GM23338 (cell line): Measurements from ENCODE around the gene MRPS5. TPM values are rescaled to one million over a fixed set of nuclear protein-coding genes. Genes with fewer than 3 reads are reported as not detected.

Experiments used
- ATAC-seq: fragments of 200-7000 bp; cut with Tn5 transposase; 3 replicates; pipeline ENCODE4 v1.9.1; 2020
- DNase-seq: peaks from one replicate; pipeline ENCODE4 v3.0.0-alpha.2; 2015; ENCODE audit warnings: low spot score
- H2AFZ ChIP-seq: fragments of 200-600 bp; sonication (generic); 2 replicates; pipeline ENCODE4 v1.8.0; 2016; ENCODE audit warnings: antibody characterized with exemption, mild to moderate bottlenecking, moderate library complexity
- H3F3A ChIP-seq: fragments of 200-600 bp; sonication (generic); replicated peaks from 2 replicates; pipeline ENCODE4 v1.8.0; 2017; ENCODE audit warnings: antibody characterized with exemption, mixed run types, low read depth
- H3K27ac ChIP-seq: fragments of 200-600 bp; sonication (generic); 2 replicates; pipeline ENCODE4 v1.6.1; 2016; ENCODE audit warnings: low read depth
- H3K27me3 ChIP-seq: fragments of 200-600 bp; sonication (generic); 2 replicates; pipeline ENCODE4 v1.8.0; 2016; ENCODE audit warnings: mild to moderate bottlenecking, mixed run types, moderate library complexity; ENCODE audit not compliant: insufficient read depth
- H3K36me3 ChIP-seq: fragments of 200-600 bp; sonication (generic); 2 replicates; pipeline ENCODE4 v1.8.0; 2016; ENCODE audit warnings: mild to moderate bottlenecking; ENCODE audit not compliant: insufficient read depth
- H3K4me1 ChIP-seq: fragments of 200-600 bp; sonication (generic); 2 replicates; pipeline ENCODE4 v1.8.0; 2016; ENCODE audit warnings: mild to moderate bottlenecking, moderate library complexity; ENCODE audit not compliant: insufficient read depth
- H3K4me2 ChIP-seq: fragments of 200-600 bp; sonication (generic); 2 replicates; pipeline ENCODE4 v1.7.1; 2017; ENCODE audit warnings: mixed run types
- H3K4me3 ChIP-seq: fragments of 200-600 bp; sonication (generic); 2 replicates; pipeline ENCODE4 v1.6.1; 2016; ENCODE audit warnings: mixed run types
- H3K79me2 ChIP-seq: fragments of 200-600 bp; sonication (generic); replicated peaks from 2 replicates; pipeline ENCODE4 v1.8.0; 2017; ENCODE audit warnings: mild to moderate bottlenecking; ENCODE audit not compliant: insufficient read depth
- H3K9me2 ChIP-seq: fragments of 200-600 bp; sonication (generic); 2 replicates; pipeline ENCODE4 v1.8.0; 2017; ENCODE audit not compliant: insufficient read depth
- H4K20me1 ChIP-seq: fragments of 200-600 bp; sonication (generic); replicated peaks from 2 replicates; pipeline ENCODE4 v1.8.0; 2017; ENCODE audit warnings: mild to moderate bottlenecking; ENCODE audit not compliant: insufficient read depth
- H3K27ac Mint-ChIP-seq: 2 replicates; pipeline ENCODE4 v1.8.0; 2020; ENCODE audit warnings: inconsistent platforms, mild to moderate bottlenecking, moderate library complexity, mixed read lengths
- H3K27me3 Mint-ChIP-seq: 3 replicates; pipeline ENCODE4 v1.8.0; 2022; ENCODE audit warnings: low read depth, mild to moderate bottlenecking, moderate library complexity, mixed read lengths, inconsistent platforms; ENCODE audit not compliant: insufficient read depth, poor library complexity
- H3K36me3 Mint-ChIP-seq: 3 replicates; pipeline ENCODE4 v1.8.0; 2021; ENCODE audit warnings: low read depth, mild to moderate bottlenecking, inconsistent platforms, moderate library complexity, mixed read lengths
- H3K4me1 Mint-ChIP-seq: 3 replicates; pipeline ENCODE4 v1.8.0; 2020; ENCODE audit warnings: mild to moderate bottlenecking, inconsistent platforms, mixed read lengths
- H3K4me3 Mint-ChIP-seq: 3 replicates; pipeline ENCODE4 v1.8.0; 2021; ENCODE audit warnings: moderate library complexity, mild to moderate bottlenecking, inconsistent platforms, mixed read lengths
- H3K9me3 Mint-ChIP-seq: 3 replicates; pipeline ENCODE4 v1.8.0; 2020; ENCODE audit warnings: moderate library complexity, mild to moderate bottlenecking, inconsistent platforms, mixed read lengths
- CREB1 ChIP-seq: fragments of 250-450 bp; sonication (Bioruptor Pico); IDR thresholded peaks from 2 replicates; pipeline ENCODE4 v1.5.0; 2020; ENCODE audit warnings: low read depth, mild to moderate bottlenecking, moderate library complexity
- EZH2 ChIP-seq: fragments of 200-600 bp; sonication (generic); IDR thresholded peaks from one replicate; pipeline ENCODE4 v1.8.0; 2017; ENCODE audit warnings: antibody characterized with exemption, mild to moderate bottlenecking, low read depth; ENCODE audit not compliant: unreplicated experiment
- EZH2phosphoT487 ChIP-seq: fragments of 200-600 bp; sonication (generic); IDR thresholded peaks from one replicate; pipeline ENCODE4 v1.8.1; 2018; ENCODE audit warnings: antibody characterized with exemption; ENCODE audit not compliant: unreplicated experiment
- JUNB ChIP-seq: IDR thresholded peaks from one replicate; pipeline ENCODE4 v1.6.1; 2016; ENCODE audit warnings: antibody characterized with exemption; ENCODE audit not compliant: unreplicated experiment
- NANOG ChIP-seq: IDR thresholded peaks from 2 replicates; pipeline ENCODE4 v1.6.1; 2016; ENCODE audit warnings: antibody characterized with exemption, borderline replicate concordance
- POLR2AphosphoS5 ChIP-seq: IDR thresholded peaks from 2 replicates; pipeline ENCODE4 v1.6.1; 2016; ENCODE audit warnings: antibody characterized with exemption, low read depth
- STAT1 ChIP-seq: IDR thresholded peaks from one replicate; pipeline ENCODE4 v1.6.1; 2016; ENCODE audit warnings: antibody characterized with exemption; ENCODE audit not compliant: unreplicated experiment
- ZNF114 ChIP-seq: fragments of 250-450 bp; sonication (Bioruptor Pico); IDR thresholded peaks from 2 replicates; pipeline ENCODE4 v1.5.0; 2020; ENCODE audit warnings: mild to moderate bottlenecking, moderate library complexity
- ZNF331 ChIP-seq: fragments of 250-450 bp; sonication (Bioruptor Pico); IDR thresholded peaks from 2 replicates; pipeline ENCODE4 v1.5.0; 2020; ENCODE audit warnings: low read depth, mild to moderate bottlenecking, moderate library complexity
- polyA plus RNA-seq: library from polyadenylated mRNA; unstranded; fragments of >200 nt; fragmentation: Nextera tagmentation; extraction: Ambion mirVana; gene quantifications from 2 replicates; pipeline ENCODE4 v1.2.1, GENCODE V29; 2016
- total RNA-seq: library from RNA; depleted of rRNA; stranded (reverse); fragments of >200 nt; shearing (Covaris generic); gene quantifications from 2 replicates; pipeline ENCODE4 v1.2.3, GENCODE V29; 2014
- TF ChIP-seq, protein P1 (sequence below), 2 experiments: fragments of 200-600 bp in 1 of 2; sonication (generic) in 1 of 2; conservative IDR thresholded peaks; 2 replicates each; pipeline versions ENCODE4 v1.5.1 to v1.6.1; 2016 to 2017; ENCODE audit warnings: antibody characterized with exemption in 2 of 2, low read depth in 2 of 2, mild to moderate bottlenecking in 2 of 2, moderate library complexity in 1 of 2
- TF ChIP-seq, protein P2 (sequence below): IDR thresholded peaks from 2 replicates; pipeline ENCODE4 v1.6.1; 2016; ENCODE audit warnings: antibody characterized with exemption
- TF ChIP-seq, protein P3 (sequence below): fragments of 250-450 bp; sonication (Bioruptor Pico); IDR thresholded peaks from 2 replicates; pipeline ENCODE4 v1.5.0; 2020; ENCODE audit warnings: mild to moderate bottlenecking, moderate library complexity
- TF ChIP-seq, protein P4 (sequence below): IDR thresholded peaks from one replicate; pipeline ENCODE4 v1.6.1; 2018; ENCODE audit warnings: antibody characterized with exemption; ENCODE audit not compliant: unreplicated experiment

The MRPS5 gene
- total and polyA plus RNA-seq, 2 experiments from 2014 or later = 51.9 to 79.0 TPM

DNA sequence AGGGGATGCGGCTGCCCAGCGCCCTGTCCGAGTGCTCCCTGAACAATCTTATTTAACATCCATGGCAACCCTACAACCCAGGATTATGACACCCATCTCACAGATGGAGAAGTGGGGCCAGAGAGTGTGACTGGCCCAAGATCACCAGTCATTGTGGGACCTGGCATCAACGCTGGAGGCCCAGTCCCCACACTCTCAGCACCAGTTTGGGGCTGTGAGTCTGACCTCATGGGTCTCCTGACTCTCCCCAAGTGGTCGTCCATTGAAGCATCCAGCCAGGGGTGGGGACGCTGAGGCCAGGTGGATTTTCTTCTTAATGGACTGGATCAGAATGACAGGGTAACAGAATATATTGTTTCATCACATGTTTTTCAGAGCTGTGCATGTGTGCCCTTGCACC lies 71.6 kb downstream of the MRPS5 start:
- TF ChIP-seq EZH2 (no peak), POLR2AphosphoS5 (no peak), NANOG (no peak), ZNF331 (no peak), EZH2phosphoT487 (no peak), STAT1 (no peak), CREB1 (no peak), ZNF114 (no peak), JUNB (no peak)
- TF ChIP-seq, protein P1, sequence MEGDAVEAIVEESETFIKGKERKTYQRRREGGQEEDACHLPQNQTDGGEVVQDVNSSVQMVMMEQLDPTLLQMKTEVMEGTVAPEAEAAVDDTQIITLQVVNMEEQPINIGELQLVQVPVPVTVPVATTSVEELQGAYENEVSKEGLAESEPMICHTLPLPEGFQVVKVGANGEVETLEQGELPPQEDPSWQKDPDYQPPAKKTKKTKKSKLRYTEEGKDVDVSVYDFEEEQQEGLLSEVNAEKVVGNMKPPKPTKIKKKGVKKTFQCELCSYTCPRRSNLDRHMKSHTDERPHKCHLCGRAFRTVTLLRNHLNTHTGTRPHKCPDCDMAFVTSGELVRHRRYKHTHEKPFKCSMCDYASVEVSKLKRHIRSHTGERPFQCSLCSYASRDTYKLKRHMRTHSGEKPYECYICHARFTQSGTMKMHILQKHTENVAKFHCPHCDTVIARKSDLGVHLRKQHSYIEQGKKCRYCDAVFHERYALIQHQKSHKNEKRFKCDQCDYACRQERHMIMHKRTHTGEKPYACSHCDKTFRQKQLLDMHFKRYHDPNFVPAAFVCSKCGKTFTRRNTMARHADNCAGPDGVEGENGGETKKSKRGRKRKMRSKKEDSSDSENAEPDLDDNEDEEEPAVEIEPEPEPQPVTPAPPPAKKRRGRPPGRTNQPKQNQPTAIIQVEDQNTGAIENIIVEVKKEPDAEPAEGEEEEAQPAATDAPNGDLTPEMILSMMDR (conservative IDR thresholded peaks at IDR 0.05; ENCODE audit: low read depth in 2 of 2) = no peak
- TF ChIP-seq, protein P2, sequence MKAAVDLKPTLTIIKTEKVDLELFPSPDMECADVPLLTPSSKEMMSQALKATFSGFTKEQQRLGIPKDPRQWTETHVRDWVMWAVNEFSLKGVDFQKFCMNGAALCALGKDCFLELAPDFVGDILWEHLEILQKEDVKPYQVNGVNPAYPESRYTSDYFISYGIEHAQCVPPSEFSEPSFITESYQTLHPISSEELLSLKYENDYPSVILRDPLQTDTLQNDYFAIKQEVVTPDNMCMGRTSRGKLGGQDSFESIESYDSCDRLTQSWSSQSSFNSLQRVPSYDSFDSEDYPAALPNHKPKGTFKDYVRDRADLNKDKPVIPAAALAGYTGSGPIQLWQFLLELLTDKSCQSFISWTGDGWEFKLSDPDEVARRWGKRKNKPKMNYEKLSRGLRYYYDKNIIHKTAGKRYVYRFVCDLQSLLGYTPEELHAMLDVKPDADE = no peak
- TF ChIP-seq, protein P3, sequence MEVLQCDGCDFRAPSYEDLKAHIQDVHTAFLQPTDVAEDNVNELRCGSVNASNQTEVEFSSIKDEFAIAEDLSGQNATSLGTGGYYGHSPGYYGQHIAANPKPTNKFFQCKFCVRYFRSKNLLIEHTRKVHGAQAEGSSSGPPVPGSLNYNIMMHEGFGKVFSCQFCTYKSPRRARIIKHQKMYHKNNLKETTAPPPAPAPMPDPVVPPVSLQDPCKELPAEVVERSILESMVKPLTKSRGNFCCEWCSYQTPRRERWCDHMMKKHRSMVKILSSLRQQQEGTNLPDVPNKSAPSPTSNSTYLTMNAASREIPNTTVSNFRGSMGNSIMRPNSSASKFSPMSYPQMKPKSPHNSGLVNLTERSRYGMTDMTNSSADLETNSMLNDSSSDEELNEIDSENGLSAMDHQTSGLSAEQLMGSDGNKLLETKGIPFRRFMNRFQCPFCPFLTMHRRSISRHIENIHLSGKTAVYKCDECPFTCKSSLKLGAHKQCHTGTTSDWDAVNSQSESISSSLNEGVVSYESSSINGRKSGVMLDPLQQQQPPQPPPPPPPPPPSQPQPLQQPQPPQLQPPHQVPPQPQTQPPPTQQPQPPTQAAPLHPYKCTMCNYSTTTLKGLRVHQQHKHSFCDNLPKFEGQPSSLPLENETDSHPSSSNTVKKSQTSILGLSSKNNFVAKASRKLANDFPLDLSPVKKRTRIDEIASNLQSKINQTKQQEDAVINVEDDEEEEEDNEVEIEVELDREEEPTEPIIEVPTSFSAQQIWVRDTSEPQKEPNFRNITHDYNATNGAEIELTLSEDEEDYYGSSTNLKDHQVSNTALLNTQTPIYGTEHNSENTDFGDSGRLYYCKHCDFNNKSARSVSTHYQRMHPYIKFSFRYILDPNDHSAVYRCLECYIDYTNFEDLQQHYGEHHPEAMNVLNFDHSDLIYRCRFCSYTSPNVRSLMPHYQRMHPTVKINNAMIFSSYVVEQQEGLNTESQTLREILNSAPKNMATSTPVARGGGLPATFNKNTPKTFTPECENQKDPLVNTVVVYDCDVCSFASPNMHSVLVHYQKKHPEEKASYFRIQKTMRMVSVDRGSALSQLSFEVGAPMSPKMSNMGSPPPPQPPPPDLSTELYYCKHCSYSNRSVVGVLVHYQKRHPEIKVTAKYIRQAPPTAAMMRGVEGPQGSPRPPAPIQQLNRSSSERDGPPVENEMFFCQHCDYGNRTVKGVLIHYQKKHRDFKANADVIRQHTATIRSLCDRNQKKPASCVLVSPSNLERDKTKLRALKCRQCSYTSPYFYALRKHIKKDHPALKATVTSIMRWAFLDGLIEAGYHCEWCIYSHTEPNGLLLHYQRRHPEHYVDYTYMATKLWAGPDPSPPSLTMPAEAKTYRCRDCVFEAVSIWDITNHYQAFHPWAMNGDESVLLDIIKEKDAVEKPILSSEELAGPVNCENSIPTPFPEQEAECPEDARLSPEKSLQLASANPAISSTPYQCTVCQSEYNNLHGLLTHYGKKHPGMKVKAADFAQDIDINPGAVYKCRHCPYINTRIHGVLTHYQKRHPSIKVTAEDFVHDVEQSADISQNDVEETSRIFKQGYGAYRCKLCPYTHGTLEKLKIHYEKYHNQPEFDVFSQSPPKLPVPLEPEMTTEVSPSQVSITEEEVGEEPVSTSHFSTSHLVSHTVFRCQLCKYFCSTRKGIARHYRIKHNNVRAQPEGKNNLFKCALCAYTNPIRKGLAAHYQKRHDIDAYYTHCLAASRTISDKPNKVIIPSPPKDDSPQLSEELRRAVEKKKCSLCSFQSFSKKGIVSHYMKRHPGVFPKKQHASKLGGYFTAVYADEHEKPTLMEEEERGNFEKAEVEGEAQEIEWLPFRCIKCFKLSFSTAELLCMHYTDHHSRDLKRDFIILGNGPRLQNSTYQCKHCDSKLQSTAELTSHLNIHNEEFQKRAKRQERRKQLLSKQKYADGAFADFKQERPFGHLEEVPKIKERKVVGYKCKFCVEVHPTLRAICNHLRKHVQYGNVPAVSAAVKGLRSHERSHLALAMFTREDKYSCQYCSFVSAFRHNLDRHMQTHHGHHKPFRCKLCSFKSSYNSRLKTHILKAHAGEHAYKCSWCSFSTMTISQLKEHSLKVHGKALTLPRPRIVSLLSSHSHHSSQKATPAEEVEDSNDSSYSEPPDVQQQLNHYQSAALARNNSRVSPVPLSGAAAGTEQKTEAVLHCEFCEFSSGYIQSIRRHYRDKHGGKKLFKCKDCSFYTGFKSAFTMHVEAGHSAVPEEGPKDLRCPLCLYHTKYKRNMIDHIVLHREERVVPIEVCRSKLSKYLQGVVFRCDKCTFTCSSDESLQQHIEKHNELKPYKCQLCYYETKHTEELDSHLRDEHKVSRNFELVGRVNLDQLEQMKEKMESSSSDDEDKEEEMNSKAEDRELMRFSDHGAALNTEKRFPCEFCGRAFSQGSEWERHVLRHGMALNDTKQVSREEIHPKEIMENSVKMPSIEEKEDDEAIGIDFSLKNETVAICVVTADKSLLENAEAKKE (CRISPR knock-in tag) = no peak
- TF ChIP-seq, protein P4, sequence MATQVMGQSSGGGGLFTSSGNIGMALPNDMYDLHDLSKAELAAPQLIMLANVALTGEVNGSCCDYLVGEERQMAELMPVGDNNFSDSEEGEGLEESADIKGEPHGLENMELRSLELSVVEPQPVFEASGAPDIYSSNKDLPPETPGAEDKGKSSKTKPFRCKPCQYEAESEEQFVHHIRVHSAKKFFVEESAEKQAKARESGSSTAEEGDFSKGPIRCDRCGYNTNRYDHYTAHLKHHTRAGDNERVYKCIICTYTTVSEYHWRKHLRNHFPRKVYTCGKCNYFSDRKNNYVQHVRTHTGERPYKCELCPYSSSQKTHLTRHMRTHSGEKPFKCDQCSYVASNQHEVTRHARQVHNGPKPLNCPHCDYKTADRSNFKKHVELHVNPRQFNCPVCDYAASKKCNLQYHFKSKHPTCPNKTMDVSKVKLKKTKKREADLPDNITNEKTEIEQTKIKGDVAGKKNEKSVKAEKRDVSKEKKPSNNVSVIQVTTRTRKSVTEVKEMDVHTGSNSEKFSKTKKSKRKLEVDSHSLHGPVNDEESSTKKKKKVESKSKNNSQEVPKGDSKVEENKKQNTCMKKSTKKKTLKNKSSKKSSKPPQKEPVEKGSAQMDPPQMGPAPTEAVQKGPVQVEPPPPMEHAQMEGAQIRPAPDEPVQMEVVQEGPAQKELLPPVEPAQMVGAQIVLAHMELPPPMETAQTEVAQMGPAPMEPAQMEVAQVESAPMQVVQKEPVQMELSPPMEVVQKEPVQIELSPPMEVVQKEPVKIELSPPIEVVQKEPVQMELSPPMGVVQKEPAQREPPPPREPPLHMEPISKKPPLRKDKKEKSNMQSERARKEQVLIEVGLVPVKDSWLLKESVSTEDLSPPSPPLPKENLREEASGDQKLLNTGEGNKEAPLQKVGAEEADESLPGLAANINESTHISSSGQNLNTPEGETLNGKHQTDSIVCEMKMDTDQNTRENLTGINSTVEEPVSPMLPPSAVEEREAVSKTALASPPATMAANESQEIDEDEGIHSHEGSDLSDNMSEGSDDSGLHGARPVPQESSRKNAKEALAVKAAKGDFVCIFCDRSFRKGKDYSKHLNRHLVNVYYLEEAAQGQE = no peak
- Histone ChIP-seq H3K4me2 (no peak overlapping the region), H3K27me3 (no peaks in the 10 kb centered on the region), H4K20me1 (no peaks in the 10 kb centered on the region), H3K36me3 (no peaks in the 10 kb centered on the region), H3F3A (no peaks in the 10 kb centered on the region), H3K4me3 (no peak overlapping the region), H3K4me1 (no peaks in the 10 kb centered on the region), H3K79me2 (no peaks in the 10 kb centered on the region), H2AFZ (no peak overlapping the region), H3K9me2 (no peaks in the 10 kb centered on the region), H3K27ac (no peak overlapping the region)
- no peaks in the 10 kb centered on the region for H3K36me3 Mint-ChIP-seq
- ATAC-seq = no peak
- no peak overlapping the region for H3K27ac Mint-ChIP-seq
- no peaks in the 10 kb centered on the region for H3K9me3 Mint-ChIP-seq
- H3K4me1 Mint-ChIP-seq = peaks cover 6% of the 10 kb centered on the region
- DNase-seq = no peak
- no peaks in the 10 kb centered on the region for H3K27me3 Mint-ChIP-seq
- H3K4me3 Mint-ChIP-seq = no peak overlapping the region
